ENCODE results near the gene HPS1. TPM values are rescaled to one million over a fixed set of nuclear protein-coding genes. Genes with fewer than 3 reads are reported as not detected.

Gene HPS1
- total and polyA plus RNA-seq, 2 of the 4 experiments (the other 2 are of a cell fraction), result 14.0 to 55.2 TPM

DNA sequence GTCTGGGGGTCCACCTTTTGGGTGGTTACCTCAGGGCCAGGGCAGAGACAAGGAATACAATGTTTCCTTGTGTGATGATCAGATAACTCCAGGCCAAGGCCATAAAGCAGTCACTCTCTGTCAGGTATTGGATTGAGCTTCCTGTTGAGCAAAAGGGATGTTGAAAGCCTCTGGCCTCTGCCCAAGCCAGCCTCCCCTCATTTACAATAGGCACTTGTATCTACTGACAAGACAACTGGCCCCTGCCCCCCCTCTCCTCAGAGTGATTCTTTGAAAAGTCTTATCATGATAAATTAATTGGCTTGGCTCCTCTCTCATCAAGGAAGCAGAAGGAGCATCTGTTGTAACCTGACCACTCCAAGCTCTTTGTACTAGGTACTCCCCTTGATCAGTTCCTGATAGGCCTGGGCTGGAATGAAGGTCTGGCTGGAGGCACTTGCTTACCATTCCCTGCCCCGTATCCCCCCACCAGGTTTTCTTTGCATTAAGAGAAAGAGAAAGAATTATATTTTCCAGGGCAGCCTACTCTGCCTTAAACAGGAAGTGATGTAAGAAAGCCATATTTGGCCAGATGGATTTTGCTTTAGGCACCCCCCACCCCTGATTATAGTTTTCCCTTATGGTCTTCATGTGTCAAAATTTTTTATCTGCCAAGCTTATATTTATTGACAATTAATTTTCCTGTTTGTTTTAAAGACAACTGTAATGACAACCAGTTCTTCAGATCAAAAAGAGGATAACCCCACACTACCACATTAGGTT, 42.1 kb upstream of the HPS1 start:
- Histone ChIP-seq H3K27me3 (ENCODE audit: control insufficient read depth, insufficient read depth, low read length) (no peaks in the 10 kb centered on the region), H4K8ac (ENCODE audit: low read depth in 2 of 2, low read length in 2 of 2) (no peak overlapping the region), H3K27ac (ENCODE audit: insufficient read depth, low read length) (no peak overlapping the region), H3K4me1 (ENCODE audit: control insufficient read depth, insufficient read depth, low read length) (peaks cover 2% of the 10 kb centered on the region; the same call in 1 of the 2 replicates), H4K5ac (ENCODE audit: low read depth, low read length) (no peak overlapping the region), H2AK9ac (replicated peaks; ENCODE audit: low read depth, low read length, poor library complexity) (no peak overlapping the region), H3K4ac (ENCODE audit: low read depth, low read length) (no peak overlapping the region), H2AK5ac (ENCODE audit: low read depth, low read length) (no peak overlapping the region), H3K79me1 (ENCODE audit: low read depth in 1 of 2, low read length in 2 of 2) (no peaks in the 10 kb centered on the region), H2BK5ac (ENCODE audit: low read depth, low read length, poor library complexity, severe bottlenecking) (no peak overlapping the region), H4K91ac (ENCODE audit: insufficient read depth, low read depth, low read length) (no peak overlapping the region), H3K14ac (replicated peaks; ENCODE audit: low read depth, low read length) (no peak overlapping the region), H3K18ac (ENCODE audit: low read depth, low read length) (no peak overlapping the region), H3K4me2 (ENCODE audit: low read depth, low read length) (no peak overlapping the region), H3K9me3 (ENCODE audit: control insufficient read depth, insufficient read depth, low read length) (no peaks in the 10 kb centered on the region), H3K56ac (ENCODE audit: extremely low read depth, insufficient read depth, low read length) (no peak overlapping the region), H2BK15ac (ENCODE audit: low read depth, low read length) (no peak overlapping the region), H2BK120ac (ENCODE audit: low read depth, low read length) (no peak overlapping the region), H3K23ac (ENCODE audit: low read depth, low read length) (no peak overlapping the region), H3K4me3 (ENCODE audit: insufficient read depth, low read depth, low read length) (no peak overlapping the region), H3K9me1 (ENCODE audit: insufficient read depth, low read length) (no peaks in the 10 kb centered on the region), H4K20me1 (ENCODE audit: insufficient read depth, low read length) (no peaks in the 10 kb centered on the region), H2AFZ (replicated peaks; ENCODE audit: low read length, poor library complexity) (no peak overlapping the region), H2BK20ac (ENCODE audit: low read depth, low read length) (no peak overlapping the region), H3K36me3 (ENCODE audit: control insufficient read depth, insufficient read depth, low read length) (no peaks in the 10 kb centered on the region), H3K9ac (ENCODE audit: low read depth, low read length) (no peak overlapping the region)
- no CpG with 5 or more reads among the region's 1 CpG for WGBS, 2 experiments (ENCODE audit: extremely low coverage in 2 of 2, insufficient read length in 1 of 2)
- dilution Hi-C loops (cut with HindIII; ENCODE audit: low sequenced_read_pairs, unreplicated experiment) (no loop called here), in situ Hi-C loops (cut with MboI; ENCODE audit: low sequenced_read_pairs) (no loop called here), intact Hi-C loops (cut with micrococcal nuclease) (no loop called here)
- no peak for TF ChIP-seq NFE2L2 (IDR thresholded peaks at IDR 0.05; ENCODE audit: low read depth, low read length)
- TF ChIP-seq RFX5 (IDR thresholded peaks at IDR 0.05; ENCODE audit: low read depth, low read length), result no peak
- TF ChIP-seq, protein P1, sequence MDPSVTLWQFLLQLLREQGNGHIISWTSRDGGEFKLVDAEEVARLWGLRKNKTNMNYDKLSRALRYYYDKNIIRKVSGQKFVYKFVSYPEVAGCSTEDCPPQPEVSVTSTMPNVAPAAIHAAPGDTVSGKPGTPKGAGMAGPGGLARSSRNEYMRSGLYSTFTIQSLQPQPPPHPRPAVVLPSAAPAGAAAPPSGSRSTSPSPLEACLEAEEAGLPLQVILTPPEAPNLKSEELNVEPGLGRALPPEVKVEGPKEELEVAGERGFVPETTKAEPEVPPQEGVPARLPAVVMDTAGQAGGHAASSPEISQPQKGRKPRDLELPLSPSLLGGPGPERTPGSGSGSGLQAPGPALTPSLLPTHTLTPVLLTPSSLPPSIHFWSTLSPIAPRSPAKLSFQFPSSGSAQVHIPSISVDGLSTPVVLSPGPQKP (IDR thresholded peaks at IDR 0.05; ENCODE audit: borderline replicate concordance, low read depth, low read length), result no peak
- TF ChIP-seq, protein P2, sequence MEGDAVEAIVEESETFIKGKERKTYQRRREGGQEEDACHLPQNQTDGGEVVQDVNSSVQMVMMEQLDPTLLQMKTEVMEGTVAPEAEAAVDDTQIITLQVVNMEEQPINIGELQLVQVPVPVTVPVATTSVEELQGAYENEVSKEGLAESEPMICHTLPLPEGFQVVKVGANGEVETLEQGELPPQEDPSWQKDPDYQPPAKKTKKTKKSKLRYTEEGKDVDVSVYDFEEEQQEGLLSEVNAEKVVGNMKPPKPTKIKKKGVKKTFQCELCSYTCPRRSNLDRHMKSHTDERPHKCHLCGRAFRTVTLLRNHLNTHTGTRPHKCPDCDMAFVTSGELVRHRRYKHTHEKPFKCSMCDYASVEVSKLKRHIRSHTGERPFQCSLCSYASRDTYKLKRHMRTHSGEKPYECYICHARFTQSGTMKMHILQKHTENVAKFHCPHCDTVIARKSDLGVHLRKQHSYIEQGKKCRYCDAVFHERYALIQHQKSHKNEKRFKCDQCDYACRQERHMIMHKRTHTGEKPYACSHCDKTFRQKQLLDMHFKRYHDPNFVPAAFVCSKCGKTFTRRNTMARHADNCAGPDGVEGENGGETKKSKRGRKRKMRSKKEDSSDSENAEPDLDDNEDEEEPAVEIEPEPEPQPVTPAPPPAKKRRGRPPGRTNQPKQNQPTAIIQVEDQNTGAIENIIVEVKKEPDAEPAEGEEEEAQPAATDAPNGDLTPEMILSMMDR (conservative IDR thresholded peaks at IDR 0.05; ENCODE audit: low read depth, low read length), result no peak
- TF ChIP-seq, protein P3, sequence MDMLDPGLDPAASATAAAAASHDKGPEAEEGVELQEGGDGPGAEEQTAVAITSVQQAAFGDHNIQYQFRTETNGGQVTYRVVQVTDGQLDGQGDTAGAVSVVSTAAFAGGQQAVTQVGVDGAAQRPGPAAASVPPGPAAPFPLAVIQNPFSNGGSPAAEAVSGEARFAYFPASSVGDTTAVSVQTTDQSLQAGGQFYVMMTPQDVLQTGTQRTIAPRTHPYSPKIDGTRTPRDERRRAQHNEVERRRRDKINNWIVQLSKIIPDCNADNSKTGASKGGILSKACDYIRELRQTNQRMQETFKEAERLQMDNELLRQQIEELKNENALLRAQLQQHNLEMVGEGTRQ (IDR thresholded peaks at IDR 0.05; ENCODE audit: low read depth, low read length), result no peak
- TF ChIP-seq CEBPB (IDR thresholded peaks at IDR 0.05; ENCODE audit: low read depth, low read length), result no peak
- no peak for TF ChIP-seq FOS (IDR thresholded peaks at IDR 0.05; ENCODE audit: low read depth, low read length)
- TF ChIP-seq BHLHE40 (IDR thresholded peaks at IDR 0.05; ENCODE audit: low read depth, low read length), result no peak
- TF ChIP-seq SMC3 (IDR thresholded peaks at IDR 0.05; ENCODE audit: low read depth, low read length), result no peak
- no peak for TF ChIP-seq MAFK (IDR thresholded peaks at IDR 0.05; ENCODE audit: low read depth, low read length)
- no peak for TF ChIP-seq CHD1 (IDR thresholded peaks at IDR 0.05; ENCODE audit: low read depth, low read length)
- CTCF ChIA-PET, result no interaction called here
- DNase-seq (no peak), ATAC-seq (ENCODE audit: low read depth) (no peak)
- BruUV-seq (replicated peaks), result no TSS peak
- POLR2A ChIA-PET (ENCODE audit: unreplicated experiment), result no interaction called here

All from IMR-90 (cell line).